Activated T-cell treated with anti-CD3 and anti-CD28 coated beads, Interleukin-2, amount 50 U/mL, for 72 hours (primary cell): Measurements from ENCODE around the gene PFDN2. TPM values are rescaled to one million over a fixed set of nuclear protein-coding genes. Genes with fewer than 3 reads are reported as not detected.
"Not testable (repeated sequence)": the region's sequence is repeated elsewhere in the genome, so short reads cannot be mapped to it uniquely, and the experiment has no call there.

Experiments
- ATAC-seq, 2 donors: fragments of 150-1000 bp; cut with Tn5 transposase; replicated peaks in 1 of 2; 2 replicates each; pipeline ENCODE4 v1.10.0; 2021; ENCODE audit warnings: moderate library complexity in 2 of 2, mild to moderate bottlenecking in 1 of 2
- DNase-seq, 2 donors: peaks; one replicate each; pipeline ENCODE4 v3.0.0; 2021 to 2022; ENCODE audit warnings: mixed read lengths in 1 of 2
- H3K27ac Mint-ChIP-seq: one replicate; pipeline ENCODE4 v1.8.0; 2022; ENCODE audit warnings: mild to moderate bottlenecking, moderate library complexity, mixed read lengths
- H3K27me3 Mint-ChIP-seq: one replicate; pipeline ENCODE4 v1.8.0; 2022; ENCODE audit warnings: low read depth, mixed read lengths
- H3K36me3 Mint-ChIP-seq, 2 donors: one replicate each; pipeline ENCODE4 v1.8.0; 2022; ENCODE audit warnings: mixed read lengths in 2 of 2, mild to moderate bottlenecking in 1 of 2; ENCODE audit not compliant: insufficient read depth in 2 of 2
- H3K4me1 Mint-ChIP-seq: one replicate; pipeline ENCODE4 v1.8.0; 2022; ENCODE audit warnings: low read depth, mixed read lengths
- H3K4me3 Mint-ChIP-seq, 2 donors: one replicate each; pipeline ENCODE4 v1.8.0; 2022; ENCODE audit warnings: mild to moderate bottlenecking in 2 of 2, mixed read lengths in 2 of 2, moderate library complexity in 2 of 2
- H3K9me3 Mint-ChIP-seq, 2 donors: one replicate each; pipeline ENCODE4 v1.8.0; 2022; ENCODE audit warnings: mixed read lengths in 2 of 2
- total RNA-seq, 2 donors: library from RNA; stranded (reverse); gene quantifications; one replicate each; pipeline ENCODE4 v1.2.3, GENCODE V29; 2022

Gene PFDN2
- total RNA-seq, 2 donors from 2014 or later, result 117 to 122 TPM

GRCh38 chr1:161076410-161076809, 41.4 kb downstream of the PFDN2 start:
- H3K36me3 Mint-ChIP-seq, result no peaks in the 10 kb centered on the region
- no peak for DNase-seq
- no peak for ATAC-seq
- no peaks in the 10 kb centered on the region for H3K9me3 Mint-ChIP-seq
- H3K4me1 Mint-ChIP-seq, result peaks cover 13% of the 10 kb centered on the region
- H3K4me3 Mint-ChIP-seq, result no peak overlapping the region
- no peaks in the 10 kb centered on the region for H3K27me3 Mint-ChIP-seq
- no peak overlapping the region for H3K27ac Mint-ChIP-seq

DNA sequence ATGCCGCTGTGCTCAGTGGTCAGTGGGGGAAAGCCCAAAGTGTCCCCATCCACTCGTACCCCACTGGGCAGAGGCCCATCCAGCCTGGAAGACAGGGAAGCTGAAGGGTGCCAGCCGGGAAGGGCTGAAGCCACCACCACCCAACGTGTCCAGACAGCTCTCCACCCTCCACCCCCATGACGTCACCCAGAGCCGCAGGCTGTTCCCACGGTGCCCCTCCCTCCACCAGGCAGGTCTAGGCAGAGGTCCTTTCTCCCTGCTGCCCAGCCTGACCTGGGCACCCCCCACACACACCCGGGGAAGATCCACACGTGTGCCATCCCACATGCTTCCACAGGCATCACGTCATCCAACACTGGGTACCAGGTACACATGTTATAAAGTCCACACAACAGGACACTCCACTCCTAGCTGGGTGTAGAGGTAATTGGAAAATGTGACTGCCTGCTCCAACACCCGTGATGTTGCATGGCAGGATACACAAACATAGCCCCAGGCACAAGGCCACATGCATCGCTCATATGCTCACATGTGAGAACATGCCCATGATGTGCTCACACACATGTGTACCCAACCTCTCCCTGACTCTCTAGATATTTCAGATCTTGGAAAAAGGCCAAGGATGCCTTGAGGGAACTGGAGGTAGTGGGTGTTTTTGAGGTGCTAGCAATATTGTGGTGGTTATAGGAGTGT, 43.0 kb downstream of the PFDN2 start:
- no peak for ATAC-seq
- Mint-ChIP-seq H3K4me1 (peaks cover 24% of the 10 kb centered on the region), H3K27me3 (no peaks in the 10 kb centered on the region), H3K4me3 (no peak overlapping the region), H3K36me3 (peaks cover 0 to under 1% of the 10 kb centered on the region in 2 donors), H3K27ac (no peak overlapping the region), H3K9me3 (no peaks in the 10 kb centered on the region)
- no peak for DNase-seq

DNA sequence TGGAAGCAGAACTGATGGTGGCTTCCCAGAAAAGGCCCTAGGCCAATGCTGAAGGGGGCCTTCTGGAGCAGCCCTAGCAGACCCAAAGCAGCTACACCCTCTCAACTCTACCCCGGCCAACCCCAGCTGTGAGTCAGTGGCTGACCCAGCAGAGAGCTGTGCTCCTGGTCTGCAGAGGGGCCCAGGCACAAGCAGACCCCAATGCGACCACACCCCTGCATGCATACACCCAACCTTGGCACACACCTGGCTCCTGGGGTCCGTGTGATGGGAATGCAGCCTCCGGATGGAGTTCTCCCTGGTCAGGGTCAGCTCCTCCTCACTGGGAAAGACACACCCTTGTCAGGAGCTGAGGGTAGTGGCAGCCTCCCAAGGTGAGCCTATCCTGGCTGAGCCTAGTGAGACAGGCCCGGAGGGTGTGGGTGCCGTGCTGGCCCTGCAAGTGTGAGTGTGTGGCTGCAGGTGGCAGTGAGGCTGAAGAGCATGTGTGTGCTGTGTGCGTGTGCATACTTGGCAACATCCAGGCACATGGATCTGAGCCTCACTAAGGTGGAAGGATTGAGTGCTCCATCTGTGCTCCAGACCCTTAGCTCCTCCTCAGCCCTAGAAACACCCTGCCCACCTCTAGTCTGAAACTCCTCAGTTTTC, 44.2 kb downstream of the PFDN2 start:
- Mint-ChIP-seq H3K4me1 (peaks cover 26% of the 10 kb centered on the region), H3K9me3 (no peaks in the 10 kb centered on the region), H3K36me3 (peaks cover 7 to 9% of the 10 kb centered on the region in 2 donors), H3K27ac (no peak overlapping the region), H3K27me3 (no peaks in the 10 kb centered on the region), H3K4me3 (no peak overlapping the region)
- ATAC-seq (no peak), DNase-seq (no peak)

DNA sequence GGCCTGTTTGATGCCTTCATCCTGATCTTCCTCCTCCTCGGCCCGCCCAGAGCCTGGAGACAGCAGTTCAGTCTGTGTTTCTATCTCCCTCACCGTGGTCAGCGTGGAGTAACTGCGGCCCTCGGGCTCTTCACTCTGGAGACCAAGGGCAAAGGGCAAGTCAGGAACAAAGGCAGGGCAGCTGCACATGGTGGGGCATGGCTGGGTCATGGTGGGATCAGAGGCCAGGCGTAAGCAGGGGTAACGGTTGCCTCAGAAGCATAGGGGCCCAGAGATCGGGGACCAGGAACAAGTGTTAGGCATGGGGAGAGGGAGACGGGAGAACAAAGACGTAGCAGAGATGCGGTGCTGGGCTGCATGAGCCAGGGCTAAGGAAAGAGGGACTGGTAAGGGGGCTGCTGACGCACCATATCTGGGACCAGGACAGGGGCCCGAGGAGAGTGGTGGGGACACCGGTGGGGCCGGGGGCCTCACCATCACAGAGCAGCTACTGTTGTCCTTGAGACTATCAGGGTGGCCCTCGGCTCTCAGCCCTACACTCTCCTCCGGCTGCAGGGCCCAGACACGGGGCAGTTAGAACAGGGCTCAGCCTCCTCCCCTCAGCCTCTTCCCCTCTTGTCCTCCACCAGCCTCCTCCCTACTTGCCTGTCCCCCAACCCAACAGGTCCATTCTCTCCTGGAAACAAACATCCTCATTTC, 44.9 kb downstream of the PFDN2 start:
- H3K36me3 Mint-ChIP-seq, result peaks cover 8 to 12% of the 10 kb centered on the region in 2 donors
- no peak for DNase-seq
- H3K4me1 Mint-ChIP-seq, result peaks cover 32% of the 10 kb centered on the region
- H3K9me3 Mint-ChIP-seq, result no peaks in the 10 kb centered on the region
- H3K27me3 Mint-ChIP-seq, result no peaks in the 10 kb centered on the region
- H3K4me3 Mint-ChIP-seq, result no peak overlapping the region
- no peak for ATAC-seq
- no peak overlapping the region for H3K27ac Mint-ChIP-seq

- H3K27me3 Mint-ChIP-seq, result no peaks in the 10 kb centered on the region
- peak; percentile 58 to 64 for DNase-seq
- H3K27ac Mint-ChIP-seq, result no peak overlapping the region
- no peaks in the 10 kb centered on the region for H3K9me3 Mint-ChIP-seq
- H3K4me3 Mint-ChIP-seq, result no peak overlapping the region
- peaks cover 42% of the 10 kb centered on the region for H3K4me1 Mint-ChIP-seq
- peaks cover 9 to 13% of the 10 kb centered on the region in 2 donors for H3K36me3 Mint-ChIP-seq
- no peak for ATAC-seq
Observed at GRCh38 chr1:161071886-161072371, 45.9 kb downstream of the PFDN2 start.

- peak overlapping the region in 1 of 2 donors; percentile 100 for H3K4me3 Mint-ChIP-seq
- no peaks in the 10 kb centered on the region for H3K27me3 Mint-ChIP-seq
- H3K27ac Mint-ChIP-seq, result peak overlapping the region; percentile 41
- DNase-seq, result no peak
- no peaks in the 10 kb centered on the region for H3K9me3 Mint-ChIP-seq
- peaks cover 54% of the 10 kb centered on the region for H3K4me1 Mint-ChIP-seq
- ATAC-seq, result no peak
- H3K36me3 Mint-ChIP-seq, result peaks cover 14 to 17% of the 10 kb centered on the region in 2 donors
Observed at GRCh38 chr1:161070761-161071160, 47.1 kb downstream of the PFDN2 start.

GRCh38 chr1:161069731-161070270, 48.0 kb downstream of the PFDN2 start, which contains the start of gene ARHGAP30:
Gene ARHGAP30 (minus strand): TSS chr1:161069891. CDS start chr1:161069624, 267 bp downstream.
- H3K27ac Mint-ChIP-seq, result peak within 1 kb of the TSS; percentile 86
- H3K4me1 Mint-ChIP-seq, result peaks cover 62% of the 10 kb centered on the region
- no peaks in the 10 kb centered on the region for H3K9me3 Mint-ChIP-seq
- H3K4me3 Mint-ChIP-seq, result peak within 1 kb of the TSS; percentile 87 to 100
- DNase-seq, result peak; percentile 85 to 88
- H3K27me3 Mint-ChIP-seq, result no peaks in the 10 kb centered on the region
- H3K36me3 Mint-ChIP-seq, result peaks cover 16 to 17% of the 10 kb centered on the region in 2 donors
- peak; percentile 86 to 88 for ATAC-seq

- Mint-ChIP-seq H3K4me1 (peaks cover 68% of the 10 kb centered on the region), H3K36me3 (peaks cover 21% of the 10 kb centered on the region in 2 donors), H3K27ac (peak overlapping the region; percentile 86), H3K4me3 (peak overlapping the region; percentile 87 to 100), H3K27me3 (no peaks in the 10 kb centered on the region), H3K9me3 (no peaks in the 10 kb centered on the region)
- ATAC-seq (no peak), DNase-seq (peak in 1 of 2 donors; percentile 29)
Observed at GRCh38 chr1:161069241-161069640, 48.6 kb downstream of the PFDN2 start.

GRCh38 chr1:161068306-161069234, 49.3 kb downstream of the PFDN2 start:
- Mint-ChIP-seq H3K27ac (peak overlapping the region; percentile 86), H3K4me1 (peaks cover 75% of the 10 kb centered on the region), H3K9me3 (no peaks in the 10 kb centered on the region), H3K27me3 (no peaks in the 10 kb centered on the region), H3K4me3 (peak overlapping the region; percentile 87 to 100), H3K36me3 (peaks cover 23 to 25% of the 10 kb centered on the region in 2 donors)
- DNase-seq, result peak; percentile 80
- peak; percentile 64 to 71 for ATAC-seq

GRCh38 chr1:161066694-161067093, 51.1 kb downstream of the PFDN2 start:
- H3K27ac Mint-ChIP-seq, result peak overlapping the region; percentile 86
- H3K27me3 Mint-ChIP-seq, result no peaks in the 10 kb centered on the region
- H3K36me3 Mint-ChIP-seq, result peaks cover 26 to 37% of the 10 kb centered on the region in 2 donors
- H3K4me1 Mint-ChIP-seq, result peaks cover 88% of the 10 kb centered on the region
- peak overlapping the region; percentile 87 to 100 for H3K4me3 Mint-ChIP-seq
- no peaks in the 10 kb centered on the region for H3K9me3 Mint-ChIP-seq
- peak; percentile 24 to 37 for ATAC-seq
- DNase-seq, result peak in 1 of 2 donors; percentile 38

DNA sequence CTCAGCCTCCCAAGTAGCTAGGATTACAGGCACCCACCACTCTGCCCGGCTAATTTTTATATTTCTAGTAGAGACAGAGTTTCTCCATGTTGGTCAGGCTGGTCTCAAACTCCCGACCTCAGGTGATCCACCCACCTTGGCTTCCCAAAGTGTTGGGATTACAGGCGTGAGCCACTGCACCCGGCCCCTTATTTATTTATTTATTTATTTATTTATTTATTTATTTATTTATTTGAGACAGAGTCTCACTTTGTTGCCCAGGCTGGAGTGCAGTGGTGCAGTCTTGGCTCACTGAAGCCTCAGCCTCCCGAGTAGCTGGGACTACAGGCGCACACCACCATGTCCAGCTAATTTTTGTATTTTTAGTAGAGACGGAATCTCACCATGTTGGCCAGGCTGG, 52.2 kb downstream of the PFDN2 start:
- H3K9me3 Mint-ChIP-seq, H3K27ac Mint-ChIP-seq, DNase-seq, H3K27me3 Mint-ChIP-seq, ATAC-seq: not testable (repeated sequence)
- Mint-ChIP-seq H3K36me3 (peaks cover 26 to 37% of the 10 kb centered on the region in 2 donors), H3K4me1 (peaks cover 86% of the 10 kb centered on the region), H3K4me3 (peak overlapping the region; percentile 85 to 100)

DNA sequence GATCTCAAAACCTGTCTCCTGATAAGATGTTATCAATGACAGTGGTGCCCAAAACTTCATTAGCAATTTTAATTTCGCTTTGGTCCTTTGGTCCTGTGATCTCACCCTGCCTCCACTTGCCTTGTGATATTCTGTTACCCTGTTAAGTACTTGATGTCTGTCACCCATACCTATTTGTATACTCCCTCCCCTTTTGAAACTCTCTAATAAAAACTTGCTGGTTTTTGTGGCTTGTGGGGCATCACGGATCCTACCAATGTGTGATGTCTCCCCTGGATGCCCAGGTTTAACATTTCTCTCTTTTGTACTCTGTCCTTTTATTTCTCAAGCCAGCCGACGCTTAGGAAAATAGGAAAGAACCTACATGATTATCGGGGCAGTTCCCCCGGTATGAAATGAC, 53.9 kb downstream of the PFDN2 start:
- not testable (repeated sequence) for ATAC-seq, H3K9me3 Mint-ChIP-seq, H3K27me3 Mint-ChIP-seq, DNase-seq
- Mint-ChIP-seq H3K36me3 (peaks cover 21 to 39% of the 10 kb centered on the region in 2 donors), H3K4me1 (peaks cover 90% of the 10 kb centered on the region), H3K27ac (peak overlapping the region; percentile 97), H3K4me3 (peak overlapping the region; percentile 70 to 85)
